HG03139 (cell line): ENCODE results near the gene CPPED1.
"Not testable (repeated sequence)": the region's sequence is repeated elsewhere in the genome, so short reads cannot be mapped to it uniquely, and the experiment has no call there.

ENCODE experiments used
- ATAC-seq: cut with Tn5 transposase; IDR thresholded peaks from one replicate; pipeline ENCODE4 v1.9.1; 2021; ENCODE audit not compliant: unreplicated experiment

Gene CPPED1

GRCh38 chr16:12803203-12804093 lies at the start of gene CPPED1:
CPPED1 (minus strand) TSS chr16:12803887; CDS start chr16:12803776, 111 bp downstream.
- ATAC-seq = peak; percentile 78

GRCh38 chr16:12850186-12850585 lies 46.5 kb upstream of the CPPED1 start:
- ATAC-seq = no peak

GRCh38 chr16:12846592-12846991 lies 42.9 kb upstream of the CPPED1 start:
- ATAC-seq = no peak

- ATAC-seq = no peak
Measured at GRCh38 chr16:12845282-12845681, 41.6 kb upstream of the CPPED1 start.

- ATAC-seq = no peak
Measured at GRCh38 chr16:12837756-12838155, 34.1 kb upstream of the CPPED1 start.

GRCh38 chr16:12837291-12837690 lies 33.6 kb upstream of the CPPED1 start:
- no peak for ATAC-seq

- no peak for ATAC-seq
Measured at GRCh38 chr16:12833926-12834325, 30.2 kb upstream of the CPPED1 start.

- ATAC-seq = no peak
Measured at GRCh38 chr16:12829096-12829888, 25.6 kb upstream of the CPPED1 start.

- ATAC-seq = no peak
Measured at GRCh38 chr16:12828206-12828605, 24.5 kb upstream of the CPPED1 start.

- ATAC-seq = no peak
Measured at GRCh38 chr16:12826559-12826958, 22.9 kb upstream of the CPPED1 start.

GRCh38 chr16:12819126-12820117 lies 15.7 kb upstream of the CPPED1 start:
- no peak for ATAC-seq

GRCh38 chr16:12818326-12818725 lies 14.6 kb upstream of the CPPED1 start:
- ATAC-seq = no peak

GRCh38 chr16:12816791-12817214 lies 13.1 kb upstream of the CPPED1 start:
- not testable (repeated sequence) for ATAC-seq

- ATAC-seq = no peak
Measured at GRCh38 chr16:12815361-12815760, 11.7 kb upstream of the CPPED1 start.

GRCh38 chr16:12813734-12814133 lies 10.0 kb upstream of the CPPED1 start:
- ATAC-seq = not testable (repeated sequence)

GRCh38 chr16:12813321-12813720 lies 9.6 kb upstream of the CPPED1 start:
- ATAC-seq = not testable (repeated sequence)

GRCh38 chr16:12811441-12812383 lies 8.0 kb upstream of the CPPED1 start:
- ATAC-seq = no peak

- ATAC-seq = no peak
Measured at GRCh38 chr16:12805066-12805465, 1.4 kb upstream of the CPPED1 start.

- ATAC-seq = no peak
Measured at GRCh38 chr16:12804395-12804794, 708 bp upstream of the CPPED1 start.

GRCh38 chr16:12802661-12803060 lies 1.0 kb downstream of the CPPED1 start:
- no peak for ATAC-seq
